IMR-90 (cell line): ENCODE results near the gene CDKN2D. TPM values are rescaled to one million over a fixed set of nuclear protein-coding genes. Genes with fewer than 3 reads are reported as not detected.

ENCODE experiments used
- ATAC-seq: fragments of 200-7000 bp; cut with Tn5 transposase; 2 replicates; pipeline ENCODE4 v1.9.1; 2020; ENCODE audit warnings: low read depth, mild to moderate bottlenecking, moderate library complexity
- BruUV-seq: library from RNA; stranded (reverse); fragments of 400-500 nt; replicated peaks from 2 replicates; lab custom pipeline; 2021; lab: Mats Ljungman, UMichigan
- CTCF ChIA-PET: fragments of 300-600 bp; formaldehyde crosslinking; extraction: SDS; loops from one replicate; lab custom pipeline; 2021; ENCODE audit warnings: antibody characterized with exemption; lab: Yijun Ruan, JAX
- POLR2A ChIA-PET: fragments of 300-600 bp; sonication (Branson Sonifier 250); formaldehyde crosslinking; loops from one replicate; lab custom pipeline; 2022; ENCODE audit warnings: antibody characterized with exemption; ENCODE audit not compliant: unreplicated experiment; lab: Charles Lee
- DNase-seq: peaks from one replicate; pipeline ENCODE4 v3.0.0; 2013
- H2AFZ ChIP-seq: replicated peaks from 2 replicates; pipeline ENCODE3; 2013; ENCODE audit warnings: low read length, mild to moderate bottlenecking; ENCODE audit not compliant: poor library complexity
- H2AK5ac ChIP-seq: 2 replicates; pipeline ENCODE4 v1.6.1; 2013; ENCODE audit warnings: low read depth, low read length, inconsistent platforms
- H2AK9ac ChIP-seq: replicated peaks from 2 replicates; pipeline ENCODE3; 2013; ENCODE audit warnings: mild to moderate bottlenecking, low read depth, low read length, moderate library complexity; ENCODE audit not compliant: poor library complexity
- H2BK120ac ChIP-seq: 2 replicates; pipeline ENCODE4 v1.6.1; 2013; ENCODE audit warnings: low read depth, low read length, inconsistent platforms
- H2BK15ac ChIP-seq: 3 replicates; pipeline ENCODE4 v1.6.1; 2013; ENCODE audit warnings: low read depth, low read length, inconsistent platforms
- H2BK20ac ChIP-seq: 2 replicates; pipeline ENCODE4 v1.6.1; 2013; ENCODE audit warnings: low read depth, mild to moderate bottlenecking, inconsistent platforms, low read length, moderate library complexity
- H2BK5ac ChIP-seq: 2 replicates; pipeline ENCODE4 v1.6.1; 2013; ENCODE audit warnings: mild to moderate bottlenecking, low read depth, low read length, inconsistent platforms; ENCODE audit not compliant: poor library complexity, severe bottlenecking
- H3K14ac ChIP-seq: replicated peaks from 2 replicates; pipeline ENCODE4 v1.6.1; 2013; ENCODE audit warnings: low read depth, low read length, inconsistent platforms
- H3K18ac ChIP-seq: 2 replicates; pipeline ENCODE4 v1.6.1; 2013; ENCODE audit warnings: low read depth, low read length, control low read depth
- H3K23ac ChIP-seq: 2 replicates; pipeline ENCODE4 v1.6.1; 2013; ENCODE audit warnings: low read depth, low read length, inconsistent platforms
- H3K27ac ChIP-seq: 2 replicates; pipeline ENCODE4 v1.5.1; 2013; ENCODE audit warnings: mild to moderate bottlenecking, control low read depth, low read length; ENCODE audit not compliant: insufficient read depth
- H3K27me3 ChIP-seq: 2 replicates; pipeline ENCODE4 v1.6.1; 2013; ENCODE audit warnings: low read length; ENCODE audit not compliant: control insufficient read depth, insufficient read depth
- H3K36me3 ChIP-seq: 2 replicates; pipeline ENCODE4 v1.6.1; 2013; ENCODE audit warnings: low read length, mixed read lengths; ENCODE audit not compliant: control insufficient read depth, insufficient read depth
- H3K4ac ChIP-seq: 2 replicates; pipeline ENCODE4 v1.6.1; 2013; ENCODE audit warnings: low read depth, low read length, inconsistent platforms
- H3K4me1 ChIP-seq: 2 replicates; pipeline ENCODE4 v1.6.1; 2013; ENCODE audit warnings: low read length, mixed read lengths; ENCODE audit not compliant: control insufficient read depth, insufficient read depth
- H3K4me2 ChIP-seq: 2 replicates; pipeline ENCODE4 v1.6.1; 2013; ENCODE audit warnings: low read depth, mild to moderate bottlenecking, control low read depth, low read length, moderate library complexity
- H3K4me3 ChIP-seq: 2 replicates; pipeline ENCODE4 v1.5.1; 2013; ENCODE audit warnings: low read depth, mild to moderate bottlenecking, control low read depth, low read length, moderate library complexity; ENCODE audit not compliant: insufficient read depth
- H3K56ac ChIP-seq: 2 replicates; pipeline ENCODE4 v1.6.1; 2013; ENCODE audit warnings: low read length, inconsistent platforms; ENCODE audit not compliant: insufficient read depth; ENCODE audit errors: extremely low read depth
- H3K79me1 ChIP-seq, 2 experiments: 2 replicates each; pipeline ENCODE4 v1.6.1; 2013; ENCODE audit warnings: low read length in 2 of 2, inconsistent platforms in 1 of 2, low read depth in 1 of 2
- H3K9ac ChIP-seq: 2 replicates; pipeline ENCODE4 v1.6.1; 2013; ENCODE audit warnings: low read depth, low read length, control low read depth
- H3K9me1 ChIP-seq: 2 replicates; pipeline ENCODE4 v1.6.1; 2013; ENCODE audit warnings: low read length, inconsistent platforms; ENCODE audit not compliant: insufficient read depth
- H3K9me3 ChIP-seq: 2 replicates; pipeline ENCODE4 v1.6.1; 2013; ENCODE audit warnings: low read length; ENCODE audit not compliant: control insufficient read depth, insufficient read depth
- H4K20me1 ChIP-seq: 2 replicates; pipeline ENCODE4 v1.6.1; 2013; ENCODE audit warnings: low read length, inconsistent platforms; ENCODE audit not compliant: insufficient read depth
- H4K5ac ChIP-seq: 2 replicates; pipeline ENCODE4 v1.6.1; 2013; ENCODE audit warnings: mild to moderate bottlenecking, low read depth, low read length, control low read depth
- H4K8ac ChIP-seq, 2 experiments: 2 replicates each; pipeline ENCODE4 v1.6.1; 2013; ENCODE audit warnings: low read depth in 2 of 2, low read length in 2 of 2, control low read depth in 1 of 2, inconsistent platforms in 1 of 2
- H4K91ac ChIP-seq: 2 replicates; pipeline ENCODE4 v1.6.1; 2013; ENCODE audit warnings: low read depth, low read length, inconsistent platforms; ENCODE audit not compliant: insufficient read depth
- CEBPB ChIP-seq: IDR thresholded peaks from 2 replicates; pipeline ENCODE4 v1.6.1; 2012; ENCODE audit warnings: low read depth, low read length, improper control_type of control experiment
- FOS ChIP-seq: fragments of 150-350 bp; IDR thresholded peaks from 2 replicates; pipeline ENCODE4 v1.6.1; 2016; ENCODE audit warnings: low read depth, low read length
- MAFK ChIP-seq: IDR thresholded peaks from 2 replicates; pipeline ENCODE4 v1.6.1; 2012; ENCODE audit warnings: low read depth, low read length, improper control_type of control experiment
- WGBS, 2 experiments: methylation state at CpG; one replicate each; pipeline versions ENCODE4 v1.1.5 to v1.1.7; 2013; ENCODE audit warnings: missing lambda C conversion rate in 2 of 2; ENCODE audit not compliant: insufficient read length in 1 of 2; ENCODE audit errors: extremely low coverage in 2 of 2; 5-methylcytosine and 5-hydroxymethylcytosine counted together
- dilution Hi-C: fragments of 300-500 bp; cut with HindIII; formaldehyde crosslinking; loops from one replicate; pipeline ENCODE4 v1.14.3; 2018; ENCODE audit warnings: low sequenced_read_pairs; ENCODE audit not compliant: unreplicated experiment
- in situ Hi-C: fragments of 300-500 bp; cut with MboI; formaldehyde crosslinking; loops from 3 replicates; pipeline ENCODE4 v1.14.3; 2019; ENCODE audit warnings: low sequenced_read_pairs, inconsistent platforms, mixed read lengths
- intact Hi-C: fragments of 100-400 bp; cut with micrococcal nuclease; formaldehyde crosslinking; loops from 2 replicates; pipeline ENCODE4 v1.10.0; 2022
- polyA plus RNA-seq, 3 experiments: library from polyadenylated mRNA; depleted of rRNA; stranded (reverse); fragments of >200 nt; gene quantifications; 2 replicates each; pipeline ENCODE4 v1.2.3, GENCODE V29; 2012; ENCODE audit warnings: low replicate concordance in 1 of 3
- total RNA-seq: library from RNA; depleted of rRNA; stranded (reverse); fragments of >200 nt; gene quantifications from 2 replicates; pipeline ENCODE4 v1.2.3, GENCODE V29; 2012

CDKN2D gene
- total and polyA plus RNA-seq, 2 of the 4 experiments (the other 2 are of a cell fraction): 3.6 to 8.5 TPM

DNA sequence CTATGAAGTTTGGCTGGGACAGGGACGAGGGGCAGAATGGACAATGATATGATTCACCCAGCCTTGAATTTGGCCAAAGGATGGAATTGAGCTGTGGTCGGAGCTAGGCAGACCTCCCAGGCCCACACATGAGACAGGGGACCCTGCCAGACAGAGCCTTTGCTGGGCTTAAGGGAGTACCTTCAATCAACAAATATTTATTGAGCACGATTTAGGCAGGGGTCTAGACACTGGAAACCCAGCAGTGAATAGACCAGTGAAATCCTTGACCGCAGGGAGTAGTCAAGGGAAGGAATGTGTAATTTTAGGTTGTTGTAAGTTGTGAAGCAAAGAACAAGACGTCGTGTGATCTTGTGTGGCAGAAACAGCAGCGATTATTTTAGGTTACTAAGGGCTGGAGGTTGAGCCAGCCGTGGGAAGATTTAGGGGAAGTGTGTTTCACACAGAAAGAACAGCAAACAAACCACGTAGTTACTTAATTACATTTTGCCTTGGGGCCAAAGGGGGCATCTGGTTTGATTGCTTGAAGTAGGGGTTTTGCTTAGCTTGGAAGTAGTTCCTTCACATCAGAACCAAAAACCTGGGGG, 35.2 kb upstream of the CDKN2D start:
- Histone ChIP-seq H3K4me2 (peak overlapping the region; percentile 78), H2BK120ac (no peak overlapping the region), H2AFZ (peak overlapping the region; percentile 14), H2BK15ac (peak overlapping the region; percentile 55; the same call in 1 of the 3 replicates), H3K9me1 (peaks cover 15% of the 10 kb centered on the region), H3K14ac (peak overlapping the region; percentile 99; the same call in 1 of the 2 replicates), H3K23ac (peak overlapping the region; percentile 97; the same call in 1 of the 2 replicates), H3K9me3 (no peaks in the 10 kb centered on the region; the same call in 1 of the 2 replicates), H3K79me1 (peaks cover 12 to 52% of the 10 kb centered on the region in 2 experiments; a peak in 3 of 4 replicates), H3K27me3 (no peaks in the 10 kb centered on the region), H3K4me1 (peaks cover 10% of the 10 kb centered on the region), H4K91ac (peak overlapping the region; percentile 96), H3K4me3 (peak overlapping the region; percentile 90), H4K8ac (peak overlapping the region in 1 of 2 experiments; percentile 94; a peak in 2 of 4 replicates), H3K4ac (peak overlapping the region; percentile 99), H3K36me3 (peaks cover 1% of the 10 kb centered on the region; the same call in 1 of the 2 replicates), H4K20me1 (peaks cover 13% of the 10 kb centered on the region), H4K5ac (peak overlapping the region; percentile 88; the same call in 1 of the 2 replicates), H2AK5ac (peak overlapping the region; percentile 55; the same call in 1 of the 2 replicates), H3K56ac (peak overlapping the region; percentile 10; the same call in 1 of the 2 replicates), H3K9ac (0 out of 2 replicates have a peak overlapping the region, but pooled peaks have one; percentile 84), H2BK20ac (no peak overlapping the region), H3K27ac (no peak overlapping the region), H2AK9ac (peak overlapping the region; percentile 98), H3K18ac (no peak overlapping the region), H2BK5ac (no peak overlapping the region)
- WGBS, 2 experiments: no CpG with 5 or more reads among the region's 9 CpGs
- dilution Hi-C loops (no loop called here), intact Hi-C loops (no loop called here), in situ Hi-C loops (no loop called here)
- TF ChIP-seq FOS (no peak), MAFK (no peak), CEBPB (no peak)
- no TSS peak for BruUV-seq
- DNase-seq (no peak), ATAC-seq (no peak)
- ChIA-PET POLR2A (no interaction called here), CTCF (interaction anchor here (0.6 kb wide), 1 partner anchor 32 kb away, joined by 4 read pairs; no protein-coding TSS in a partner anchor)
